RWPE2 (cell line): Measurements from ENCODE around the gene BRIX1.

ENCODE experiments used
- ATAC-seq: fragments of 200-7000 bp; cut with Tn5 transposase; 3 replicates; pipeline ENCODE4 v1.9.1; 2021; ENCODE audit warnings: low read depth
- DNase-seq: peaks from one replicate; pipeline ENCODE4 v3.0.0-alpha.2; 2020; ENCODE audit warnings: low spot score
- H3K27ac ChIP-seq: fragments of 450-650 bp; 2 replicates; pipeline ENCODE4 v1.5.1; 2017; ENCODE audit warnings: mild to moderate bottlenecking; ENCODE audit not compliant: poor library complexity, severe bottlenecking
- H3K27me3 ChIP-seq: fragments of 250-450 bp; sonication (Bioruptor Pico); 2 replicates; pipeline ENCODE4 v1.5.1; 2021; ENCODE audit warnings: mild to moderate bottlenecking, moderate library complexity; ENCODE audit not compliant: insufficient read depth, poor library complexity, severe bottlenecking
- H3K36me3 ChIP-seq: fragments of 250-450 bp; sonication (Bioruptor Pico); 2 replicates; pipeline ENCODE4 v1.5.1; 2020; ENCODE audit warnings: low read depth, mild to moderate bottlenecking, moderate library complexity
- H3K4me1 ChIP-seq: fragments of 250-450 bp; sonication (Bioruptor Pico); 2 replicates; pipeline ENCODE4 v1.5.1; 2021; ENCODE audit warnings: mild to moderate bottlenecking, moderate library complexity; ENCODE audit not compliant: insufficient read depth, poor library complexity, severe bottlenecking
- H3K4me3 ChIP-seq: fragments of 250-450 bp; sonication (Bioruptor Pico); 2 replicates; pipeline ENCODE4 v1.5.1; 2021; ENCODE audit warnings: mild to moderate bottlenecking, moderate library complexity; ENCODE audit not compliant: severe bottlenecking
- H3K9me3 ChIP-seq: fragments of 250-450 bp; sonication (Bioruptor Pico); 2 replicates; pipeline ENCODE4 v1.5.1; 2021; ENCODE audit warnings: mild to moderate bottlenecking, moderate library complexity; ENCODE audit not compliant: severe bottlenecking
- CTCF ChIP-seq: fragments of 450-650 bp; IDR thresholded peaks from one replicate; pipeline ENCODE4 v1.5.1; 2017; ENCODE audit warnings: mild to moderate bottlenecking, moderate library complexity; ENCODE audit not compliant: poor library complexity, severe bottlenecking

The BRIX1 gene

GRCh38 chr5:34930462-34930844 is 14.9 kb downstream of the BRIX1 start:
- peaks cover 39% of the 10 kb centered on the region for H3K36me3 ChIP-seq
- peaks cover 12% of the 10 kb centered on the region for H3K4me1 ChIP-seq
- H3K27me3 ChIP-seq = no peaks in the 10 kb centered on the region
- TF ChIP-seq CTCF = no peak
- ATAC-seq (no peak), DNase-seq (no peak)
- H3K9me3 ChIP-seq = no peaks in the 10 kb centered on the region
- peak overlapping the region; percentile 76 for H3K27ac ChIP-seq
- H3K4me3 ChIP-seq = peak overlapping the region; percentile 86

- no peak for ATAC-seq
- peak overlapping the region; percentile 86 for H3K4me3 ChIP-seq
- H3K9me3 ChIP-seq = no peaks in the 10 kb centered on the region
- H3K36me3 ChIP-seq = peaks cover 39% of the 10 kb centered on the region
- H3K27me3 ChIP-seq = no peaks in the 10 kb centered on the region
- H3K4me1 ChIP-seq = peaks cover 12% of the 10 kb centered on the region
- TF ChIP-seq CTCF = no peak
- DNase-seq = no peak
- peak overlapping the region; percentile 76 for H3K27ac ChIP-seq
Observed at GRCh38 chr5:34930870-34931269, 15.4 kb downstream of the BRIX1 start.

- H3K4me1 ChIP-seq = peaks cover 12% of the 10 kb centered on the region
- no peak overlapping the region for H3K4me3 ChIP-seq
- DNase-seq = no peak
- TF ChIP-seq CTCF = no peak
- no peak for ATAC-seq
- no peak overlapping the region for H3K27ac ChIP-seq
- H3K9me3 ChIP-seq = no peaks in the 10 kb centered on the region
- H3K36me3 ChIP-seq = peaks cover 46% of the 10 kb centered on the region
- H3K27me3 ChIP-seq = no peaks in the 10 kb centered on the region
Observed at GRCh38 chr5:34932947-34933346, 17.4 kb downstream of the BRIX1 start.

- TF ChIP-seq CTCF = no peak
- no peak for ATAC-seq
- no peaks in the 10 kb centered on the region for H3K27me3 ChIP-seq
- no peak overlapping the region for H3K4me3 ChIP-seq
- H3K9me3 ChIP-seq = no peaks in the 10 kb centered on the region
- no peak for DNase-seq
- H3K27ac ChIP-seq = no peak overlapping the region
- H3K4me1 ChIP-seq = no peaks in the 10 kb centered on the region
- H3K36me3 ChIP-seq = peaks cover 91% of the 10 kb centered on the region
Observed at GRCh38 chr5:34941936-34942335, 26.4 kb downstream of the BRIX1 start.

GRCh38 chr5:34944044-34944443 is 28.5 kb downstream of the BRIX1 start:
- Histone ChIP-seq H3K27ac (no peak overlapping the region), H3K27me3 (no peaks in the 10 kb centered on the region), H3K36me3 (peaks cover 81% of the 10 kb centered on the region), H3K4me3 (no peak overlapping the region), H3K4me1 (no peaks in the 10 kb centered on the region), H3K9me3 (no peaks in the 10 kb centered on the region)
- no peak for ATAC-seq
- no peak for TF ChIP-seq CTCF
- no peak for DNase-seq
